GM12872 (cell line): Measurements from ENCODE around the gene GALNT2.

Source experiments
- TF ChIP-seq, protein P1 (sequence below): IDR thresholded peaks from 3 replicates; pipeline ENCODE4 v1.5.1; 2011; ENCODE audit warnings: low read depth, mild to moderate bottlenecking, low read length, moderate library complexity; ENCODE audit not compliant: insufficient read depth

GALNT2 gene

DNA sequence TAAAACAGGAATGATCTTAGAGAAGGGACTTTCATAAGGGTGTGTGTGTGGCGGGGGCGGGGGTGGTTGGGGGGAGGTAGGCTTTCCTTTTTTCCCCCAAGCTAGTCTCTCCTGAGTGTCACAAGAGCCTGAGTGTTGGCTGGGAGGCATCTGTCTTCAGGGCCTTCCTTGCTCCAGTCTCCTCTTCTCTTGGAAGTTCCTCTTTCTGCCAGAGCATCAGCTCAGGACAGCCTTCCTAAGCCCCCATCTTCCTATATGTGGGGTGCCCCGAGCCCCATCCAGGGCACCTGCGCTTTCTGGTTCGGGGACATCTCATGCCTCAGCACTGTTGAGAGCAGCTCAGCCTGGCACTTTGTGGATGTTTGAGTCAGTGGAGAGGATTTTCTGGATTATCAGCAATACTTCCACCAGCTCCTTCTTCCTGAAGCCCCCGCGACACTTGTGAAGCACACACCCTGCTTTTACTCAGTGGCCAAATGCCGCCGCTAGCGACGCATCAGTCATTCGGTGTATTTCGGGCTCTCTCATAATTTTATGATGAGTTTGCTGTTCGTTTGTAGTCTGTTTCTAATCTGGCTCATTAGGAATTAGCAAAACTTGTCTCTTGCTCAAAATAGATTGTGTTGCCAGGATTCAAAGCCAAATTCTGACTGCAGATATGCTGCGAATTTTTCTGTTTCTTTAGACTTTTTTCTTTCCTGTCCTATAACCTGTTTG, 61.7 kb downstream of the GALNT2 start:
- TF ChIP-seq, protein P1, sequence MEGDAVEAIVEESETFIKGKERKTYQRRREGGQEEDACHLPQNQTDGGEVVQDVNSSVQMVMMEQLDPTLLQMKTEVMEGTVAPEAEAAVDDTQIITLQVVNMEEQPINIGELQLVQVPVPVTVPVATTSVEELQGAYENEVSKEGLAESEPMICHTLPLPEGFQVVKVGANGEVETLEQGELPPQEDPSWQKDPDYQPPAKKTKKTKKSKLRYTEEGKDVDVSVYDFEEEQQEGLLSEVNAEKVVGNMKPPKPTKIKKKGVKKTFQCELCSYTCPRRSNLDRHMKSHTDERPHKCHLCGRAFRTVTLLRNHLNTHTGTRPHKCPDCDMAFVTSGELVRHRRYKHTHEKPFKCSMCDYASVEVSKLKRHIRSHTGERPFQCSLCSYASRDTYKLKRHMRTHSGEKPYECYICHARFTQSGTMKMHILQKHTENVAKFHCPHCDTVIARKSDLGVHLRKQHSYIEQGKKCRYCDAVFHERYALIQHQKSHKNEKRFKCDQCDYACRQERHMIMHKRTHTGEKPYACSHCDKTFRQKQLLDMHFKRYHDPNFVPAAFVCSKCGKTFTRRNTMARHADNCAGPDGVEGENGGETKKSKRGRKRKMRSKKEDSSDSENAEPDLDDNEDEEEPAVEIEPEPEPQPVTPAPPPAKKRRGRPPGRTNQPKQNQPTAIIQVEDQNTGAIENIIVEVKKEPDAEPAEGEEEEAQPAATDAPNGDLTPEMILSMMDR = no peak

DNA sequence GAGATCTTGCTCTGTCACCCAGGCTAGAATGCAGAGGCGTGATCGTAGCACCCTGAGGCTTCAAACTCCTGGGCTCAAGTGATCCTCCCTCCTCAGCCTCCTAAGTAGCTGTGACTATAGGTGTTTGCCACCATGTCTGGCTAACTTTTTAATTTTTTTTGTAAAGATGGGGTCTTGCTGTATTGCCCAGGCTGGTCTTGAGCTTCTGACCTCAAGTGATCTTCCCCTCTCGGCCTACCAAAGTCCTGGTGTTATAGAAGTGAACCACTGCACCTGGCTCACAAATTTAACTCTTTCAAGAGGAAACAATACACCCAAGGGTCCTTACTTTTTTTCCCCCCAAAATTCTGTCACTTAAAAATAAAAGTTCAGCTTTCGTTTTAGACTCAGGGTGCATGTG, 62.3 kb downstream of the GALNT2 start:
- TF ChIP-seq, protein P1 = no peak

DNA sequence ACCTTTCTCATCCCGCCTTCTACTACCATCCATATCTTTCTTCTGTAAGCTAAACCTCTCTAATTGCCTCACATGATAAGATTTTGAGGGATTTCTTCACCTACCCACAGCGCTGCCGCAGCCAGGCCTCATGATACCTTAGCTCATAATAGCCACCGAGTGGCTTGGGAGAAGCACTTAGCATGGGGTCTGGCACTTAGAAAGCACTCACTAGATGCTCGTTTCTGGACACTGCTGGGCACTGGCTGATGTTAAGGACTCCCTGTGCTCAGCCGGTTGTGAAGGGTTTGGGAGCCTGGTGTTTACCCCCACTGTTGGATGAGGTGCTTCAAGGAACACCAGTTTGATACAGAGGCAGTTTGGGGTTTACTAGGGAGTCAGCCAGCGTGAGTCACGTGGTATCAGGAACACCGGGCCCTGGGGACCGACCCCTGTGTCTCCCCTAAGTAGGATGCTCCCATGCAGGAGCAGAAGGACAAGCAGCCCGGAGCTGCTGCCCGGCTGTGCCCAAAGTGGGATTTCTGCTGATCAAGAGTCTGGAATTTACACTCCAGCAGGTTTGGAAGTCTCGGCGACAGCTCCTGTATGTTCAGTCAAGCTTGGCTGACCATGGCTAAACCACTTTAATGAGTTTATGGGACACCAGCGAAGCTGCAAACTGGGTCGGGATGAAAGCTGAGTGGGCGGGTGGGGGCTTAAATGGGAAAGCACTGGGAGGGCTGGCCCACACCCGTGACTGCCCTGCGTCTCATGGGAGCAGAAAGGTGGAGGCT, 63.3 kb downstream of the GALNT2 start:
- TF ChIP-seq, protein P1 = no peak

DNA sequence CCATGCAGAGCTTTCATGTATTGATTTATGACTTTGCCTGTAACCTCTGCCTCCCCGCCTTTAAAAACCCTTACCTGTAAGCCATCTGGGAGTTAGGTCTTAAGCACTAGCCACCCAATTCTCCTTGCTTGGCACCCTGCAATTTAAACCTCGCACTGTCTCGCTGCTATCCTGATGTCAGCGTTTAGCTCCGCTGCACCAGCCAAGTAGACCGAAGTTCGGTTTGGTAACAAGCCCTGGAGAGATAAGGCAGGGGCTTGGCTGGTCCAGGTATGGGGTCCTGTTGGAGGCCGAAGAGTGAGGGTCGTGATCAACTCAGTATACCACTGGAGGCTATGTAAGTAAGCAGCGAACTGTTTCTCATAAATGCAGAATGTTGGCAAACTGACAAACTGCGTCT, 64.4 kb downstream of the GALNT2 start:
- TF ChIP-seq, protein P1 = no peak

DNA sequence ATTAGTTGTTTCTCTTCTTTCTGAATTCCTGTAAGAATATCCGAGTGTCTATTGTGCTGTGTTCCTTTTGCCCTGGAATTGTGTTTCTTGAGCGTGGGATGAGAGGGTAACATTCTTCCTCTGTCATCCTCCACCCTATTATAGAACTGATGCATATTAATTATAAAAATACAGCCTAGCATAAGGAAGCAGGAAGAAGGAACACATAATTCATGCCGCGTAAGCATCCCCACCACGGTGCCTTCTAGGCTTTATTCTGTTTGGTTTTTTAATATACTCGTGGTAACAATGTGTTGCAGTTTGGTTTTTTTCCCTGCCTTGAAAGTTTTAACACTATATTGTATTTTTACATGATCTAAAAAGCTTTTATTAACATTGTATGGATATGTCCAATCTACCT, 65.7 kb downstream of the GALNT2 start:
- TF ChIP-seq, protein P1 = no peak

DNA sequence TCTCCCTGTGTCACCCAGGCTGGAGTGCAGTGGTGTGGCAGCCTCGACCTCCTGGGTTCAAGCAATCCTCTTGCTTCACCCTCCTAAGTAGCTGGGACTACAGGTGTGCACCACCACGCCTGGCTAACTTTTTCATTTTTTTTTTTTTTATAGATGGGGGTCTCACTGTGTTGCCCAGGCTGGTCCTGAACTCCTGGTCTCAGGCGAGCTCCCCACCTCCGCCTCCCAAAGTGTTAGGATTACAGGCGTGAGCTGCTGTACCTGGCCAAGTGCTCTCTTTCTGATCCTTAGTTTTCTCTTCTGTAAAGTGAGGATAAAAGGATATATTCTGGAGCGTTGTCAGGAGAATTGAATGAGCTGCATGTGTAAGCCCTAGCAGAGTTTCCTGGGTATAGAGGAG, 68.7 kb downstream of the GALNT2 start:
- TF ChIP-seq, protein P1 = no peak

DNA sequence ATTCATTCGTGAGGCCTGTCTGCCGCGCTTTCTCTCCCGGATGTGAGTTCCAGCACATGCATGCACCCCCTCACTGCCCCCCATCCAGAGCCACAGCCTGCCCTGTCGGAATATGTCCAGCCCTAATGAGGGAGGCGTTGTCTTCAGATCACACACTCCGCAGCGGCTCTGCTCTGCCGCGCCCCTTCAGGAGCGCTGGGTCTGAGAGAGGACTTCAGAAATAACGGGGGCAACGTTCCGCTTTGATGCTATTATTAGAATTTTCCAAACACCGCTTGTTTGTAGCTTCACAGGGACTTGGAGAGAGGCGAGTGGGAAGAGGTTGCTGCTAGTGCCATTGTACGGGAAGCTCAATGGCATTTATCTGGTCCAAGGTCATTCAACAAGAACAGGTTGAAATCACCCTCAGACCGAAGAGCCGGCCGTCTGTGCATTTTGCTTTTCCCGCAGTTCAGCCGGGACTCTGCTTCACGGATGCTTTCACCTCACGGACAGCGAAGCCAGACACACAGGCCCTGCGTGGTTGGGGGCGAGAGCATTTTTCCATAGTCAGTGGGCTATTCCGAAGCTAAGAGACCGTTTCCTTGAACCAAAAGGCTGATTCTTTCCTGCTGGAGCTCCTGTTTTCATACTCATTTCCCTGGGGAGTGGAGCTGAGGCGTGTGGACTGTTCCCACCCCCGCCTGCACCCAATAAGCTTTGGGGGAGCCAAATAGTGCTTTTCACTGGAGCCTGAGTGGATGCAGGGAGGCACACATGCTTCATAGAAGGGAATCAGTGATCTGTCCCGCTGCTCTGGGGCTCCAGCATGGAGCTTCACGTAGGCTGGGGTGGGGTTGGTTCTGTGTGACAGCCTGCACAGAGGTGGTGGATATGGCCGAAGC, 69.7 kb downstream of the GALNT2 start:
- TF ChIP-seq, protein P1 = no peak
